GM19023 (cell line): ENCODE results near the gene KLHL1.

Experiments used
- ATAC-seq: cut with Tn5 transposase; IDR thresholded peaks from one replicate; pipeline ENCODE4 v1.9.1; 2021; ENCODE audit warnings: mild to moderate bottlenecking, moderate library complexity; ENCODE audit not compliant: unreplicated experiment

The KLHL1 gene

DNA sequence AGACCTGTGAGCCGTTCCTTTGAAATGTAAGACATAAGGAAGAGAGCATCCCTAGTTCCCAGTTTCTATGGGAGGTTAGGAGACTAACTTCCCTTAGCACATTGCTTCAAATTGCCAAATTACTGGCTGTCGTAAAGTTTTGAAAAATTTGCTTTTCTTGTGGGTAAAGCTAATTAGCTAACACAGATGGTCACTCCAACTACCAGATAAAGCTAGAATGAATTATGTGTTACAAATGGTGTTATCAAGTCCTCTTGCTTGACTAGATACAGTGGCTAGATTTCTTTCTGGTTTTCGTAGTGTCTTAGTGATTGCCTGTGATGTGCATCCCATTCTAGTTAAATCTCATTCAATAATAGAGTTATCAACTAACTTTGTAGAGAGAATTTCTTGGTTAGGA, 417.3 kb downstream of the KLHL1 start:
- no peak for ATAC-seq

DNA sequence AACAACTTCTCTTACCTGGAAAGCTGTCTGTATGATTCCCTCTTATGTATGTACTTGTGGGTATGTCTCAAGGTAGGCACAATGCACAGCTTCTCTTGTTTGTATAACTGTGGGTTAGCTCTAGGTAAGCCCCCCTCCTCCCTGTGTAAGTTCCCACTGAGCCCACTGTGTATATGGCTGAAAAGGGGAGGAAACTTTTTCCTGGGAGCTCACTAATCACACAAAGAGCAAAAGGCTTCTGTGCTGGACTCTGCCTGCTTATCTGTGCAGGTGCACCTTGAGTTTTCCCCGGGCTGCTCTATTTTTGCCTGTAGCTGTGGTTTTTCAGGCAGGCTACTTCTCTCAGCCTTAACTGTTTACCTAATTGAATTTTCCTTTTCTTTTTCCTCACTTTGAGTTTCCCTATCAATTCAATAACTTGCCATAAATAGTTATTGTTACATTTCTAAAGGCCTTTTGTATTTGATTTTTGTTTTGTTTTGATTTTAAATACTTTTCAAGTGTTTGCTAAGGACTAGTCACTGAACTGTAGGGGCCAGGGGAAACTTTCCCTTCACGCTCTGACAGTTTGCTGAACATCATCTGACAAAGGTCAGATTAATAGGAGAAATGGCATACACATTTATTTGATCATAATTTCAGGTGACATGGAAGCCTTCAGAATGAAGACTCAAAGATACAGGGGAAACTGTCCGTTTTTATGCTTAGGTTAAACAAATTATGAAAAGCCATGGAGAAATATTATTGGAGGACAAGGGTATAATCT, 424.1 kb downstream of the KLHL1 start:
- peak; percentile 65 for ATAC-seq

DNA sequence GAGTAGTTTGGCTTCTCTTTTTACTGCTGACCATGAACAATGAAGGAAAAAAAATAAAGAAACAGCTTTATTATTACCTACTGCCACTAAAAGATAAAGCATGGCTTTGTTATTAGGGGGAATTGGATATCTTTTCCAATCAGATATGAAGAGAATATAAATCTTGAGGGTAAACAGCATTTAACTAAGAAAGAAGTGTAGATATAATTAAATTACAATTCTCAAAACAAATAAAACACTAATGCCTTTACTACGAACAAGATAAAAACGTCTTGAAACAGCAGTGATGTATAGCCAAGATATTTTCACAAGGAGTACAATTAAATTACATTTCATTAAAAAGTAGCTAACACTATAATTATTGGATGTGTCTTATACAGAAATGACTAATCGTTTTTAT, 426.5 kb downstream of the KLHL1 start:
- ATAC-seq, result no peak

- no peak for ATAC-seq
Observed at GRCh38 chr13:69677343-69677742, 430.9 kb downstream of the KLHL1 start.

DNA sequence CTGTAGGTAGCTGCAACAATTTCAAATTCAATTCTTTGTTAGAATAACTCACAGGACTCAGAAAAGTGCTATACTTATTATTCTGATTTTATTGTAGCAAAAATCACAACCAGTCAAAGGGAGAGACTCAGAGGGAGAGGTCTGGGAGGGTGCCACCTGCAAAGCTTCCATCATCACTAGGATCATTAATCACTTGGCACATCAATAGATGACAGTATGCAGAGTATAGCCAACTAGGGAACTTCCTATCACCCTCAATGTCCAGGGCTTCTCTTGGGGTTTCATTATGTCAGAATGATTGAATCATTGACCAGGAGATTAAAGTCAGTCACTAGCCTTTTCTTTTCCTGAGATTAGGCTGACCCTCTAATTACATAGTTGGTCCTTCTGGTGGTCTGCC, 432.0 kb downstream of the KLHL1 start:
- ATAC-seq, result no peak

DNA sequence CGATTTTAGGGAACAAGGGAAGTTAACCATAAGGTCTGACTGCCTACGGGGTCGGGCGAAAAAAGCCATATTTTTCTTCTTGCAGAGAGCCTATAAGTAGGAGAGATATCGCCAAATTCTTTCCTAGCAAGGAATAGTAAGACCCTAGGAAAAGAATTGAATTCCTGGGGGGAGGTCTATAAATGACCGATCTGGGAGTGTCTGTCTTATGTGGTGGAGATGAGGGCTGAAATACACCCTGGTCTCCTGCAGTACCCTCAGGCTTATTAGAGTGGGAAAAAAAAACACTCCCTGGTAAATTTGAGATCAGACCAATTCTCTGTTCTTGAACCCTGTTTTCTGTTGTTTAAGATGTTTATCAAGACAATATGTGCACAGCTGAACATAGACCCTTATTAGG, 448.1 kb downstream of the KLHL1 start:
- no peak for ATAC-seq

DNA sequence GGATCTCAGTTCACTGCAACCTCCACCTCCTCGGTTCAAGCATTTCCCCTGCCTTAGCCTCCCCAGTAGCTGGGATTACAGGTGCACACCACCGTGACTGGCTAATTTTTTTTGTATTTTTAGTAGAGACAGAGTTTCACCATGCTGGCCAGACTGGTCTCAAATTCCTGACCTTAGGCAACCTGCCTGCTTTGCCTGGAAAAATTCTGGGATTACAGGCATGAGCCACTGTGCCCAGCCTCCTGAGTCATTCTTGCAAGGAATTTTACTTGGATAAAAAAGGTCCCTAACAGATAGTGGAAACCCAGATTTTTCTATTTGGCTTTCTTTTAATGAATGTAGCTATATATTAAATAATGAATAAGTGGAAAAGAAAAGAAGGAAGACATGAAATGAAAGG, 450.6 kb downstream of the KLHL1 start:
- ATAC-seq, result no peak

DNA sequence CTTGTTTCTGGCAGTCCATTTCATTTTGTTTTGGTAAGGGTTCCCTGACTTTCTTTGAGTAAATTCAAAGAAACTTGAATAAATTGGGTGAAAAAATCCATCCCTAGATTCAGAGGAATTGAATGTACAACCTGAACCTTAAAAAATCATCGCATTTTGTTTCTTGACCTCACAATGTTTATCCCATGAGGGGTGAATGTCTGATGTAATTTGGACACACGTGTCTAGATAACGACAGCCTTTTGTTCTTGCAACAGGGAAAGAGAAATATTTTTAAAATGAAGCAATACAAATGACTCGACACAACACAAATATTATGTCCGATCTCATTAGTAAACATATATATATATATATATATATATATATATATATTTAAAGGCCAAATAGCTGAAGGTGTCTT, 453.9 kb downstream of the KLHL1 start:
- no peak for ATAC-seq
